Type B pancreatic cell (in vitro differentiated cells): ENCODE data around the gene SNTN. TPM values are rescaled to one million over a fixed set of nuclear protein-coding genes. Genes with fewer than 3 reads are reported as not detected.

Experiments used
- DNase-seq: peaks from one replicate; pipeline ENCODE4 v3.0.0; 2021; ENCODE audit warnings: mixed read lengths; ENCODE audit not compliant: unreplicated experiment; ENCODE audit errors: extremely low spot score
- H3K27ac Mint-ChIP-seq: 2 replicates; pipeline ENCODE4 v1.8.0; 2021; ENCODE audit warnings: mild to moderate bottlenecking, mixed read lengths
- H3K27me3 Mint-ChIP-seq: 2 replicates; pipeline ENCODE4 v1.8.0; 2021; ENCODE audit warnings: mixed read lengths
- H3K36me3 Mint-ChIP-seq: 2 replicates; pipeline ENCODE4 v1.8.0; 2021; ENCODE audit warnings: mixed read lengths
- H3K4me1 Mint-ChIP-seq: one replicate; pipeline ENCODE4 v1.8.0; 2021; ENCODE audit warnings: mixed read lengths; ENCODE audit not compliant: unreplicated experiment
- H3K4me3 Mint-ChIP-seq: 2 replicates; pipeline ENCODE4 v1.8.0; 2021; ENCODE audit warnings: mild to moderate bottlenecking, mixed read lengths
- H3K9me3 Mint-ChIP-seq: 2 replicates; pipeline ENCODE4 v1.8.0; 2021; ENCODE audit warnings: mixed read lengths
- CTCF ChIP-seq: fragments of 200-600 bp; sonication (generic); conservative IDR thresholded peaks from 2 replicates; pipeline ENCODE4 v1.5.0; 2021; ENCODE audit warnings: antibody characterized with exemption, mild to moderate bottlenecking
- total RNA-seq: library from RNA; stranded (reverse); gene quantifications from 2 replicates; pipeline ENCODE4 v1.2.1, GENCODE V29; 2021; ENCODE audit warnings: low replicate concordance

Gene SNTN
- total RNA-seq, 1 donor from 2014 or later, result not detected

GRCh38 chr3:63689285-63689684 lies 36.8 kb downstream of the SNTN start:
- Mint-ChIP-seq H3K36me3 (no peaks in the 10 kb centered on the region), H3K27me3 (peaks cover 3% of the 10 kb centered on the region), H3K27ac (no peak overlapping the region), H3K9me3 (peaks cover 10% of the 10 kb centered on the region), H3K4me3 (no peak overlapping the region), H3K4me1 (no peaks in the 10 kb centered on the region)
- no peak for TF ChIP-seq CTCF
- no peak for DNase-seq

- peaks cover 6% of the 10 kb centered on the region for H3K27me3 Mint-ChIP-seq
- peaks cover 10% of the 10 kb centered on the region for H3K9me3 Mint-ChIP-seq
- no peak for TF ChIP-seq CTCF
- DNase-seq, result no peak
- no peaks in the 10 kb centered on the region for H3K36me3 Mint-ChIP-seq
- no peaks in the 10 kb centered on the region for H3K4me1 Mint-ChIP-seq
- H3K4me3 Mint-ChIP-seq, result no peak overlapping the region
- no peak overlapping the region for H3K27ac Mint-ChIP-seq
Measured at GRCh38 chr3:63693351-63693750, 40.9 kb downstream of the SNTN start.

- Mint-ChIP-seq H3K27me3 (no peaks in the 10 kb centered on the region), H3K36me3 (no peaks in the 10 kb centered on the region), H3K4me1 (no peaks in the 10 kb centered on the region), H3K4me3 (no peak overlapping the region), H3K9me3 (no peaks in the 10 kb centered on the region), H3K27ac (no peak overlapping the region)
- TF ChIP-seq CTCF, result no peak
- no peak for DNase-seq
Measured at GRCh38 chr3:63705092-63705645, 52.7 kb downstream of the SNTN start.

- DNase-seq, result no peak
- H3K27ac Mint-ChIP-seq, result no peak overlapping the region
- TF ChIP-seq CTCF, result no peak
- H3K36me3 Mint-ChIP-seq, result no peaks in the 10 kb centered on the region
- H3K4me3 Mint-ChIP-seq, result no peak overlapping the region
- H3K27me3 Mint-ChIP-seq, result no peaks in the 10 kb centered on the region
- no peaks in the 10 kb centered on the region for H3K4me1 Mint-ChIP-seq
- H3K9me3 Mint-ChIP-seq, result no peaks in the 10 kb centered on the region
Measured at GRCh38 chr3:63706321-63707085, 54.0 kb downstream of the SNTN start.

GRCh38 chr3:63707731-63708130 lies 55.3 kb downstream of the SNTN start:
- H3K4me1 Mint-ChIP-seq, result no peaks in the 10 kb centered on the region

More at GRCh38 chr3:63707731-63708130, 55.3 kb downstream of the SNTN start:
- TF ChIP-seq CTCF, result no peak
- Mint-ChIP-seq H3K27ac (no peak overlapping the region), H3K36me3 (no peaks in the 10 kb centered on the region), H3K27me3 (no peaks in the 10 kb centered on the region), H3K4me3 (no peak overlapping the region), H3K9me3 (no peaks in the 10 kb centered on the region)
- no peak for DNase-seq
